Measurements from ENCODE around the gene SLC25A19.

DNA sequence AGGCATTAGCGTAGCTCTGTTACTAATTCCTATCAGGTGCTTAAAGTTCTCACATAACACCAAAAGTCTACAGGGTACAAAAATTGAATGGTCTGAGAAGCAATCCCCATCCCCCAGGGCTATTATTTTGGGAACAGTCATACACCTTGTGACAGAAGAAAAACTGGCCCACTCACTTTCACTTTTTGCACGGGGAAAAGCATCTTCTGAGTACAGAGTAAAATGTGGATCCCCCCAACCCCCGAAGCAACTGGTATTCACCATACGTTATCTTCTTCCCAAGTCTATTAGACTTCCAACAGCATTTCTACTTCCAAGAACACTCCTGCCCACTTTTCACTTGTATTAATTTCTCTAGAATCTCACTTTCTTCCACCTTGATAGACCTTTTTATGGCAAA is 39.7 kb downstream of the SLC25A19 start:
- TF ChIP-seq, protein P1, sequence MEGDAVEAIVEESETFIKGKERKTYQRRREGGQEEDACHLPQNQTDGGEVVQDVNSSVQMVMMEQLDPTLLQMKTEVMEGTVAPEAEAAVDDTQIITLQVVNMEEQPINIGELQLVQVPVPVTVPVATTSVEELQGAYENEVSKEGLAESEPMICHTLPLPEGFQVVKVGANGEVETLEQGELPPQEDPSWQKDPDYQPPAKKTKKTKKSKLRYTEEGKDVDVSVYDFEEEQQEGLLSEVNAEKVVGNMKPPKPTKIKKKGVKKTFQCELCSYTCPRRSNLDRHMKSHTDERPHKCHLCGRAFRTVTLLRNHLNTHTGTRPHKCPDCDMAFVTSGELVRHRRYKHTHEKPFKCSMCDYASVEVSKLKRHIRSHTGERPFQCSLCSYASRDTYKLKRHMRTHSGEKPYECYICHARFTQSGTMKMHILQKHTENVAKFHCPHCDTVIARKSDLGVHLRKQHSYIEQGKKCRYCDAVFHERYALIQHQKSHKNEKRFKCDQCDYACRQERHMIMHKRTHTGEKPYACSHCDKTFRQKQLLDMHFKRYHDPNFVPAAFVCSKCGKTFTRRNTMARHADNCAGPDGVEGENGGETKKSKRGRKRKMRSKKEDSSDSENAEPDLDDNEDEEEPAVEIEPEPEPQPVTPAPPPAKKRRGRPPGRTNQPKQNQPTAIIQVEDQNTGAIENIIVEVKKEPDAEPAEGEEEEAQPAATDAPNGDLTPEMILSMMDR (IDR thresholded peaks at IDR 0.05), result no peak
- TF ChIP-seq EP300 (IDR thresholded peaks at IDR 0.05), result no peak
